ENCODE results near the gene LAMA3. TPM values are rescaled to one million over a fixed set of nuclear protein-coding genes. Genes with fewer than 3 reads are reported as not detected.

Gene LAMA3
- total RNA-seq, 1 experiment from 2014 or later: 8.1 TPM

DNA sequence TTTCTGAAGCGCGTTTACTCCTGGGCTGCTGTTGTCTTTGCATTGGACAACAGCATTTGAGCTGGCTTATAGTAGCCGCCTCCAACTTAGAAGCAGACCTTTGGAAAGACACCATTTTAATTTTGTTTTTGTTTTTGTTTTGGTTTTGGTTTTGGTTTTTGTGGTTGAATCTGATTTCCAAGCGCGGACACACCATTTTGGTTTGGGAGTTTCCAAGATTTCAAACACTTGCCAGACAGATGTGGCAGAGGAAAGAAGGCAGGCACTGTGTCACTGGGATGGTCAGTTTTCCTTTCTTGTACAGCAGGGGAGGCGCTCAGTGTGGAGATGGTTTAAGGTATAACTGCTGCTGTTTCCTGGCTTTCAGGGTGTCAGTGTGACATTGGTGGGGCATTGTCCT, 126.8 kb downstream of the LAMA3 start:
- ATAC-seq (no peak), DNase-seq (ENCODE audit: low read depth, low spot score) (no peak)
- ChIA-PET CTCF (no interaction called here), POLR2A (no interaction called here)
- H3K27ac ChIP-seq (ENCODE audit: low read length): no peak overlapping the region
- H3K4me1 ChIP-seq (ENCODE audit: control insufficient read depth, insufficient read depth, low read length): no peaks in the 10 kb centered on the region
- no peaks in the 10 kb centered on the region for H3K36me3 ChIP-seq (ENCODE audit: control insufficient read depth, insufficient read depth, low read length)
- TF ChIP-seq, protein P1, sequence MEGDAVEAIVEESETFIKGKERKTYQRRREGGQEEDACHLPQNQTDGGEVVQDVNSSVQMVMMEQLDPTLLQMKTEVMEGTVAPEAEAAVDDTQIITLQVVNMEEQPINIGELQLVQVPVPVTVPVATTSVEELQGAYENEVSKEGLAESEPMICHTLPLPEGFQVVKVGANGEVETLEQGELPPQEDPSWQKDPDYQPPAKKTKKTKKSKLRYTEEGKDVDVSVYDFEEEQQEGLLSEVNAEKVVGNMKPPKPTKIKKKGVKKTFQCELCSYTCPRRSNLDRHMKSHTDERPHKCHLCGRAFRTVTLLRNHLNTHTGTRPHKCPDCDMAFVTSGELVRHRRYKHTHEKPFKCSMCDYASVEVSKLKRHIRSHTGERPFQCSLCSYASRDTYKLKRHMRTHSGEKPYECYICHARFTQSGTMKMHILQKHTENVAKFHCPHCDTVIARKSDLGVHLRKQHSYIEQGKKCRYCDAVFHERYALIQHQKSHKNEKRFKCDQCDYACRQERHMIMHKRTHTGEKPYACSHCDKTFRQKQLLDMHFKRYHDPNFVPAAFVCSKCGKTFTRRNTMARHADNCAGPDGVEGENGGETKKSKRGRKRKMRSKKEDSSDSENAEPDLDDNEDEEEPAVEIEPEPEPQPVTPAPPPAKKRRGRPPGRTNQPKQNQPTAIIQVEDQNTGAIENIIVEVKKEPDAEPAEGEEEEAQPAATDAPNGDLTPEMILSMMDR (IDR thresholded peaks at IDR 0.05): no peak
- TF ChIP-seq POLR2AphosphoS5 (IDR thresholded peaks at IDR 0.05; ENCODE audit: low read depth, low read length) (no peak), SIN3A (IDR thresholded peaks at IDR 0.05; ENCODE audit: borderline replicate concordance, insufficient read depth, low read depth, low read length) (no peak), TCF7L2 (IDR thresholded peaks at IDR 0.05; ENCODE audit: low read depth, low read length) (no peak)
- TF ChIP-seq, protein P2, sequence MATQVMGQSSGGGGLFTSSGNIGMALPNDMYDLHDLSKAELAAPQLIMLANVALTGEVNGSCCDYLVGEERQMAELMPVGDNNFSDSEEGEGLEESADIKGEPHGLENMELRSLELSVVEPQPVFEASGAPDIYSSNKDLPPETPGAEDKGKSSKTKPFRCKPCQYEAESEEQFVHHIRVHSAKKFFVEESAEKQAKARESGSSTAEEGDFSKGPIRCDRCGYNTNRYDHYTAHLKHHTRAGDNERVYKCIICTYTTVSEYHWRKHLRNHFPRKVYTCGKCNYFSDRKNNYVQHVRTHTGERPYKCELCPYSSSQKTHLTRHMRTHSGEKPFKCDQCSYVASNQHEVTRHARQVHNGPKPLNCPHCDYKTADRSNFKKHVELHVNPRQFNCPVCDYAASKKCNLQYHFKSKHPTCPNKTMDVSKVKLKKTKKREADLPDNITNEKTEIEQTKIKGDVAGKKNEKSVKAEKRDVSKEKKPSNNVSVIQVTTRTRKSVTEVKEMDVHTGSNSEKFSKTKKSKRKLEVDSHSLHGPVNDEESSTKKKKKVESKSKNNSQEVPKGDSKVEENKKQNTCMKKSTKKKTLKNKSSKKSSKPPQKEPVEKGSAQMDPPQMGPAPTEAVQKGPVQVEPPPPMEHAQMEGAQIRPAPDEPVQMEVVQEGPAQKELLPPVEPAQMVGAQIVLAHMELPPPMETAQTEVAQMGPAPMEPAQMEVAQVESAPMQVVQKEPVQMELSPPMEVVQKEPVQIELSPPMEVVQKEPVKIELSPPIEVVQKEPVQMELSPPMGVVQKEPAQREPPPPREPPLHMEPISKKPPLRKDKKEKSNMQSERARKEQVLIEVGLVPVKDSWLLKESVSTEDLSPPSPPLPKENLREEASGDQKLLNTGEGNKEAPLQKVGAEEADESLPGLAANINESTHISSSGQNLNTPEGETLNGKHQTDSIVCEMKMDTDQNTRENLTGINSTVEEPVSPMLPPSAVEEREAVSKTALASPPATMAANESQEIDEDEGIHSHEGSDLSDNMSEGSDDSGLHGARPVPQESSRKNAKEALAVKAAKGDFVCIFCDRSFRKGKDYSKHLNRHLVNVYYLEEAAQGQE (IDR thresholded peaks at IDR 0.05; ENCODE audit: insufficient read depth in 1 of 2, low read depth in 2 of 2, low read length in 1 of 2): no peak
- intact Hi-C loops (cut with micrococcal nuclease; ENCODE audit: unreplicated experiment): no loop called here
- no peak overlapping the region for H3K4me3 ChIP-seq (ENCODE audit: low read depth in 2 of 2, low read length in 2 of 2)
- H3K27me3 ChIP-seq (ENCODE audit: control insufficient read depth, insufficient read depth, low read length): no peaks in the 10 kb centered on the region
- H3K9me3 ChIP-seq (ENCODE audit: control insufficient read depth, insufficient read depth, low read depth, low read length): no peaks in the 10 kb centered on the region
- in situ Hi-C loops (cut with HindIII; ENCODE audit: low pct_unique_long_range_greater_than_20kb, low sequenced_read_pairs): no loop called here
- BruUV-seq (replicated peaks): no TSS peak

DNA sequence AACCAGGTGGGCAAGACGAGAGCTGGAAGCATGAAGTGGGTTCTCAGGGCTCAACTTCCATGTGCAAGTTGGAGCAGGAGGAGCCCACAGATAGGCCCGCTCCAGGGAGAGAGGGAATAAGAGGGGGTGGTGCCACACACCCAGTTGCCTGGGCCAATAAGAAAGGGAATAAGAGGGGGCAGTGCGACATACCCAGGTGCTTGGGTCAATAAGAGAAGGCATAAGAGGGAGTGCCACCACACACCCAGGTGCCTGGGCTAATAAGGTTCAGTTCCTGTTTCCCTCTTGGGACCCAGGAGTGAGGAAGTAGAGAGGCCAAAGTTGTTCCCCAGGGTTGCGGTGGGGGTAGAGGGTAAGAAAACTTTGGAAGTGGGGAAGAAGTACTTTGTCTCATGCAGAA, 127.5 kb downstream of the LAMA3 start:
- POLR2A ChIA-PET: no interaction called here

More for the DNA sequence above, 127.5 kb downstream of the LAMA3 start:
- no peak overlapping the region for H3K4me3 ChIP-seq (ENCODE audit: low read depth in 2 of 2, low read length in 2 of 2)
- intact Hi-C loops (cut with micrococcal nuclease; ENCODE audit: unreplicated experiment): no loop called here
- DNase-seq (ENCODE audit: low read depth, low spot score): no peak
- no peaks in the 10 kb centered on the region for H3K27me3 ChIP-seq (ENCODE audit: control insufficient read depth, insufficient read depth, low read length)
- H3K4me1 ChIP-seq (ENCODE audit: control insufficient read depth, insufficient read depth, low read length): no peaks in the 10 kb centered on the region
- H3K27ac ChIP-seq (ENCODE audit: low read length): no peak overlapping the region
- no TSS peak for BruUV-seq (replicated peaks)
- in situ Hi-C loops (cut with HindIII; ENCODE audit: low pct_unique_long_range_greater_than_20kb, low sequenced_read_pairs): no loop called here
- H3K9me3 ChIP-seq (ENCODE audit: control insufficient read depth, insufficient read depth, low read depth, low read length): no peaks in the 10 kb centered on the region
- CTCF ChIA-PET: no interaction called here
- ATAC-seq: no peak
- no peaks in the 10 kb centered on the region for H3K36me3 ChIP-seq (ENCODE audit: control insufficient read depth, insufficient read depth, low read length)
- TF ChIP-seq, protein P2 (IDR thresholded peaks at IDR 0.05; ENCODE audit: insufficient read depth in 1 of 2, low read depth in 2 of 2, low read length in 1 of 2): no peak
- no peak for TF ChIP-seq SIN3A (IDR thresholded peaks at IDR 0.05; ENCODE audit: borderline replicate concordance, insufficient read depth, low read depth, low read length)
- TF ChIP-seq, protein P1 (IDR thresholded peaks at IDR 0.05): no peak
- TF ChIP-seq POLR2AphosphoS5 (IDR thresholded peaks at IDR 0.05; ENCODE audit: low read depth, low read length): no peak
- no peak for TF ChIP-seq TCF7L2 (IDR thresholded peaks at IDR 0.05; ENCODE audit: low read depth, low read length)

Data from Panc1 (cell line).